Stimulated activated CD4-positive, alpha-beta T cell treated with anti-CD3 and anti-CD28 coated beads, TNF-alpha, amount 100 ng/mL, for 24 hours (primary cell): Measurements from ENCODE around the gene LRRC9.
A peak's percentile ranks its signal among the peaks of the same experiment; 100 is the strongest.
"Not testable (repeated sequence)": the region's sequence is repeated elsewhere in the genome, so short reads cannot be mapped to it uniquely, and the experiment has no call there.

Experiments used
- DNase-seq, 3 experiments: peaks; one replicate each; pipeline ENCODE4 v3.0.0-alpha.2; 2020; ENCODE audit warnings: low read depth in 3 of 3

The LRRC9 gene

DNA sequence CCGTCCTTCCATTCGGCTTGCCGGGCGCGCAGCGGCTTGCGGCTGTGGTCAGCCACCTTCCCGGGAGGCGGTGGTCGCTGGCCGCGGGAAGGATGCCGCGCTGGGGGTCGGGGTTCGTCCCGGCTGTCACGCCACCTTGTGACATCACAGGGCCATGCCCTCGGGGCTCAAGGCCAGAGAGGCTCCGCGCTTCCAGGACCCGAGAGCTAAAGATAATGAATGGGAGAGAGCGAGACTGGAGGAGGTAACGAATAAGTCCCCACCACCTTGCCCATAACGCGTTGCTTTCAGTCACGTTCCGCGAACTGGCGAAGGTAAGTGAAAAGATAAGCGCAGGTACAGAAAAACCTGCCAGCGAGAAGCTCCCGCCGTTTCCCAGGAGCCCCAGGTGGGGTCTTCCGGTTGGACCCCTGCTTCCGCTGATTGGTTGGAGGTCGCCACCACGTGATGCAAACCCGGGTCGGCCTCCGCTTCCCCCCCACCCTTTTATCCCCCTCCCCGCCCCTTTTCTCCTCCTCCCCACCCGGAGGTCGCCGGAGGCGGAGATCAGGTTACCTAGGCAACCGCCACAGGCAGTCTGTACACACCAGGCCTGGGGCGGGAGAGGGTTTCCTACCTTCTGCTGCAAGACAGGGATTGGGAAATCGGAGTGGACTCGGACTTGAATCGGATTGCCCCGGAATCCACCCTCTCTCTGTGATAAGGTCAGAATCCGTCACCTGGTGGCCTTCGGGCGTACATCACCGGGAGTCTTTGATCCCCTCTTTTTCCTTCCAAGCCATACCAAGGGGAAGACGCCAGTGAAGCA is at the start of gene LRRC9:
LRRC9 (plus strand) TSS at position 575 of the 808 bp plus-strand sequence.
- DNase-seq: peak in 1 of 3 experiments; percentile 2

- DNase-seq: peak in 1 of 3 experiments; percentile 22
Observed at GRCh38 chr14:59870277-59871165, 49.4 kb upstream of the LRRC9 start, which contains the start of gene RTN1. TSS of gene RTN1 (minus strand) at chr14:59870776. CDS start at chr14:59870630, 146 bp downstream.

- DNase-seq: no peak
Observed at GRCh38 chr14:59871166-59871495, 48.8 kb upstream of the LRRC9 start.

DNA sequence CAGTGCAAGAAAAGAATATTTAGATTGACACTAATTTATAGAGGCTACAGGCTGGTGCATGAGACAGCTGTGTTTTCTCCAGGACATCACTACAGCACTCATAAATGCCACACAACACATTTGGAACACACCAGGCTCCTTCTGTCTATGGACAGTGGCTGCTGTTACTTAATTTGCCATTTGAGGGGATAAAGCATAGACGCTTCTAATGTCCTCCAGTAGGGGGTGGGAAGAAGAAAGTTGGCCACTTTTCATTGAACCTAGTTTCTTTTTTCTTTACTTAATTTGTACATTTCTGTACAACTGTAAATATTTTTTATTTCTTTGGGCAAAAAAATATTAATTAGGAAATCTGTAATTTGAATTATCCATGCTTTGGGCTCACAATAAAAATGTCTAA is 37.0 kb upstream of the LRRC9 start:
- no peak for DNase-seq

DNA sequence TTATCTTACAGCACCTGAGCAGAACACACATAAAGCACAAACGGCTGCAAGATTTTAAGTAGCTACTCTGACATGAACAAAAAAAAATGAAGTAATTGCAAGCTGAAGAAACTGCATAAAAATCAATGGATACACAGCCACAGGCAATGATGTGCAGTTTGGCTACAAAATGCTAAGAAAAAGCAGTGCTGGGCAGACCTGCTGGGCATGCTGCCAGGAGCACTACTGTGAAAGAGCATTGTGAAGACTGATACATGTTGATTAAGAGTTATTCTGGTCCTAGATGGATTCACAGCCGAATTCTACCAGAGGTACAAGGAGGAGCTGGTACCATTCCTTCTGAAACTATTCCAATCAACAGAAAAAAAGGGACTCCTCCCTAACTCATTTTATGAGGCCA is 29.3 kb upstream of the LRRC9 start:
- no peak for DNase-seq

- no peak for DNase-seq
Observed at GRCh38 chr14:59895721-59896120, 24.2 kb upstream of the LRRC9 start.

- no peak for DNase-seq
Observed at GRCh38 chr14:59897757-59898383, 22.1 kb upstream of the LRRC9 start.

- DNase-seq: no peak
Observed at GRCh38 chr14:59900556-59900955, 19.4 kb upstream of the LRRC9 start.

- no peak for DNase-seq
Observed at GRCh38 chr14:59904184-59904583, 15.8 kb upstream of the LRRC9 start.

- DNase-seq: no peak
Observed at GRCh38 chr14:59905188-59905587, 14.8 kb upstream of the LRRC9 start.

- no peak for DNase-seq
Observed at GRCh38 chr14:59912443-59912842, 7.5 kb upstream of the LRRC9 start.

DNA sequence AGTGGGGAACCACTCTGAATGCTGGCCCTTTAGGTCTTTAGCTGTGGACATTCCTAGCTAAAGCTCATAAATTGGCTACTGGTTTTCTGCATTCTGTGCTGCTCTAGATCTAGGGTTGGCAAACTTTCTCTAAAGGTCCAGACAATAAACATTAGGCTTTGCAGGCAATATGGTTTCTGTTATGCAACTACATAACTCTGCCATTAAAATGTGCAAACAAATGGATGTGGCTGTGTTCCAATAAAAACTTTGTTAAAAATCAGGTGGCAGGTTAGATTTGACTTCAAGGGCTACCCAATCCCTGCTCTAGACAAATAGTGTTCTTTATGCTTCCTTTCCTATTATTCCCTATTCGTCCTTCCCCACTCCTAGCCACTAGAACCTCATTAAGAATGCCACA is 6.8 kb upstream of the LRRC9 start:
- DNase-seq: no peak

DNA sequence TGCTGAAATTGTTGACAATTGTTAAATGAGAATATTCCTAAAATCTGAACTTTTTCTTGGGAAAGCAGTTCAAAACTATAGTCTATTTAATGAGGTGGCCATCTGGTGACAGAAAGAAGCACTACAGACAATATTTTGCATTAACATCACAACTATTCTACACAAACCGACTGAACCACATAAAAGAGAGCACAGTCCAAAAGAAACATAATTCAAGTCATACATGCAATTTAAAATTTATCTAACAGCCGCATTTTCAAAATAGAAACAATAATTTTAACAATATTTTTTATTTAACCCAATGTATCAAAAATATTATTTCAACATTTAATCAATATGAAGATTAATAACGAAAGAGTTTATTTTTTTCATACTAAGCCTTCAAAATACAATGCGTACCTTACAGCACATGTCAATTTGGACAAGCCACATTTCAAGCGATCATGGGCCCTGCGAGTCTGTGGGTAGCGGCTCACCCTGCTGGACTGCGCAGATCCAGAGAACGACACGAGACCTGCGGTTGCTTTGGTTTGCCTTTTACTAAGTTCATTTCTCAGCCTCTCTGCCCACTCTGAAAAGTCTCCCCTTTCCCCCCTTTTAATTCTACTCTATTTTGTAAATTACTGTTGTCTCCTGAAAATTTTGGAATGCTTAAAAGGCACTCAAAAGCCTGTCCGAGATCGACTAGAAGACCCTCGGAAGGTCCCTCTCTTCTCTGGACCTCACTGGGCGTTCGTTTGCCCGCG is 947 bp upstream of the LRRC9 start:
- DNase-seq: no peak

DNA sequence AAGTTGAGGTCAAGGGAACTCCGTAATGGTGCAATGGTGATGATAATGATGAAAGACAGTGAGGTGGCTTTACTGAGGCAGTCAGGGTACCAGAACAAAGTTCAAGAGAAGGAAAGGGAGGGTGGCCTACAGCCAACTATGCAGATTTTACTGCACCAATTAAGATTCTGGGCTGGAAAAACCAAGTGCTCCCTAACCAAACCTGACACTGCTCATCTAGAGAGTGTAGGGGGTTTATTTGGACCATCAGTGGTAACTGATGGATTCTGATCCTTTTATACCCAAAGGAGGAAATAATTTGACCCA is 387 bp downstream of the LRRC9 start:
- no peak for DNase-seq

DNA sequence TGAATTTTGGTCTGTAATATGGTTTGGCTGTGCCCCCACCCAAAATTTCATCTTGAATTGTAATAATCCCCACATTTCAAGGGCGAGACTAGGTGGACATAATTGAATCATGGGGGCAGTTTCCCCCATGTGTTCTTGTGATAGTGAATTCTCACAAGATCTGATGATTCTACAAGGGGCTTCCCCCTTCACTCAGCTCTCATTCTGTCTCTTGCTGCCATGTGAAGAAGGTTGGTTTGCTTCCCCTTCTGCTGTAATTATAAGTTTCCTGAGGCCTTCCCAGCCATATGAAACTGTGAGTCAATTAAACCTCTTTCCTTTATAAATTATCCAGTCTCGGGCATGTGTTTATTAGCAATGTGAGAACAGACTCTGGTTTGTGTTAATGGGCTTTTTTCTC is 5.9 kb downstream of the LRRC9 start:
- no peak for DNase-seq

DNA sequence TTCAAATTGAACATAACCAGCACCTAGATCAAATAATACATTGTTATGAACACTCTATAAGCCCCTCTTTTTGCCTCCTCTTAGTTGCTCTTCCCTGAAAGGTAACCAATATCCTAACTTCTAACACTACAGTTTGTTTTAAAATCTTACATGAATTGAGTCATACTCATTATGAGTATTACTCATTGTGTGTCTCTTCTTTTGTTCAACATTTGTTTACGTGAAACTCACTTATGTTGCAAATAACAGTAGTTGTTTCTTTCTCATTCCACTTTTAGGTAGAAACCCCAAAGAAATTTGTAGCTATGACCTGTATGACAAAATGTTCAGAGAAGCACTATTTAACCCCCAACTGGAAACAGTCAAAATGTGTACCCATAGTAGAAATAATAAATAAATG is 6.6 kb downstream of the LRRC9 start:
- DNase-seq: no peak

- no peak for DNase-seq
Observed at GRCh38 chr14:59931237-59931636, 11.3 kb downstream of the LRRC9 start.

DNA sequence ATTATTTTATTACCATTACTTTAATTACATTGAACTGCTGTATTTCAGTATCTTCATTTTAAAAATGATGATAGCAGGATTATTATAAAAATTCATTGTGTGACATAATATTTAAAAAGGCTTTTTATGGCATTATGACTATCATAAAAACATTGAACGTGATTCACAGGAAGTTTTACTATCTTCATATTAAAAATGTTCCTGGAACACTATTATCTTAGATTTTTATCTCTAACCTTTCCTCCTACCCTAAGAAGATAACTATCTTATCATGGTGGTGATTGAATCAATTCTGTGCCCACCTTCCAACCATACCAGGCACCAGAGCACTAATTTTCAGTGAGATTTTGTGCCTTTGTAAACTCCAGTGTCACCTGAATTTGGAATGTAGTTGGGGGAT is 16.2 kb downstream of the LRRC9 start:
- DNase-seq: no peak

DNA sequence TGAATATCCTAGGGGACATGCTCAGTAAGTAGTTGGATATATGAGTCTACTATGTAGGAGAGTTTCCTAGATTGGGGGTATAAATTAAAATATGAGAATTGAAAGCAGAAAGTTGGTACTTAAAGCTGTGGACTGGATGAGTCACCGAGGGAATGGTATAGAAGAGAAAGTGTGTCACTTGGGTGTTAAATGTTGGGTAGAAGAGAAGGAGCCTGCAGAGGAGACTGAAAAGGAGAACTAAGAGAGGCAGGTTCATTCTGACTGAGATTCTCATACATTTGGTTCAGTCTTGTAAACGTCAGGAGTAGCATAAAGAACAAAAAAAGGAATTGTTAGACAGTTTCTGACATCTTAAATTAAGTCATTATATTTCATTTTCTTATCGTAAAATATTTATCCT is 19.9 kb downstream of the LRRC9 start:
- no peak for DNase-seq

- not testable (repeated sequence) for DNase-seq
Observed at GRCh38 chr14:59942296-59942862, 22.4 kb downstream of the LRRC9 start.

DNA sequence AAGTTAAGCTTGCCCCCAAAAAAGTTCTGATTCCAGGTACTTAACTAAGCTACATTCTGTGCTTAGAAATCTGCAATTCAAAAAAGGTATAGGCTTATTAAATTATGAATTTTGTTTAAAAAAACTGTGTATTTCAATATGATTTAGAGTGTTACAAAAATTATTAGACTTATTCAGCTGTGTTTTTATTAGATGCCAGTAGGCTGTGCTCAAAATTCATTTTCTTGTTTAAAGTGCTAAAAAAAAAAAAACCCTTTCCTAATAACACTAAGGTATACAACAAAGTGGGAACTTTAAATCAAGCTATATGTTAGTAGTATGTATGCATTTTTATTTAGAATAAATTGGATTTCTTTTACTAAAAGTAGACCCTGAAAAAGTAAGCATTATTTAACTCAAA is 25.0 kb downstream of the LRRC9 start:
- no peak for DNase-seq

GRCh38 chr14:59952141-59952540 is 32.2 kb downstream of the LRRC9 start:
- not testable (repeated sequence) for DNase-seq
